CD8-positive, alpha-beta memory T cell (primary cell): ENCODE results near the gene FLOT1. TPM values are rescaled to one million over a fixed set of nuclear protein-coding genes. Genes with fewer than 3 reads are reported as not detected.

Source experiments
- CTCF ChIA-PET: fragments of 350-600 bp; sonication (Branson Sonifier 250); formaldehyde crosslinking; loops from one replicate; lab custom pipeline; 2021; ENCODE audit warnings: antibody characterized with exemption; lab: Charles Lee
- POLR2A ChIA-PET: fragments of 350-600 bp; sonication (Branson Sonifier 250); formaldehyde crosslinking; loops from one replicate; lab custom pipeline; 2021; ENCODE audit warnings: antibody characterized with exemption; lab: Charles Lee
- DNase-seq, 5 donors: peaks; one replicate each; pipeline versions ENCODE4 v3.0.0 to v3.0.0-alpha.2; 2020 to 2022; ENCODE audit warnings: mixed read lengths in 1 of 5
- H3K27ac ChIP-seq: one replicate; pipeline ENCODE4 v1.7.0; 2013; ENCODE audit warnings: low read depth, mild to moderate bottlenecking, low read length, moderate library complexity
- H3K27me3 ChIP-seq: 2 replicates; pipeline ENCODE4 v1.7.0; 2013; ENCODE audit warnings: low read length, mild to moderate bottlenecking; ENCODE audit not compliant: insufficient read depth, poor library complexity, severe bottlenecking
- H3K36me3 ChIP-seq: 2 replicates; pipeline ENCODE4 v1.7.0; 2013; ENCODE audit warnings: mild to moderate bottlenecking, low read length, moderate library complexity; ENCODE audit not compliant: insufficient read depth
- H3K4me1 ChIP-seq: 2 replicates; pipeline ENCODE4 v1.7.0; 2013; ENCODE audit warnings: mild to moderate bottlenecking, low read length, moderate library complexity; ENCODE audit not compliant: insufficient read depth
- H3K4me3 ChIP-seq: 2 replicates; pipeline ENCODE4 v1.7.0; 2013; ENCODE audit warnings: mild to moderate bottlenecking, low read length
- H3K9me3 ChIP-seq: 2 replicates; pipeline ENCODE4 v1.7.0; 2013; ENCODE audit warnings: mild to moderate bottlenecking, low read length
- H3K27ac Mint-ChIP-seq, 8 donors: one replicate each; pipeline ENCODE4 v1.8.0; 2020 to 2021; ENCODE audit warnings: mixed read lengths in 8 of 8, mild to moderate bottlenecking in 6 of 8, inconsistent platforms in 3 of 8, moderate library complexity in 3 of 8
- H3K27me3 Mint-ChIP-seq, 2 donors: one replicate each; pipeline ENCODE4 v1.8.0; 2020 to 2021; ENCODE audit warnings: mixed read lengths in 2 of 2, mild to moderate bottlenecking in 1 of 2, moderate library complexity in 1 of 2
- H3K36me3 Mint-ChIP-seq, 3 donors: one replicate each; pipeline ENCODE4 v1.8.0; 2020 to 2021; ENCODE audit warnings: mixed read lengths in 3 of 3, inconsistent platforms in 1 of 3, mild to moderate bottlenecking in 1 of 3
- H3K4me1 Mint-ChIP-seq, 3 donors: one replicate each; pipeline ENCODE4 v1.8.0; 2020 to 2021; ENCODE audit warnings: mixed read lengths in 3 of 3, inconsistent platforms in 1 of 3, mild to moderate bottlenecking in 1 of 3
- H3K4me3 Mint-ChIP-seq, 7 donors: one replicate each; pipeline ENCODE4 v1.8.0; 2020 to 2021; ENCODE audit warnings: mixed read lengths in 7 of 7, mild to moderate bottlenecking in 6 of 7, moderate library complexity in 4 of 7, inconsistent platforms in 2 of 7
- H3K9me3 Mint-ChIP-seq, 5 donors: one replicate each; pipeline ENCODE4 v1.8.0; 2020 to 2022; ENCODE audit warnings: mixed read lengths in 5 of 5, mild to moderate bottlenecking in 3 of 5, moderate library complexity in 2 of 5, inconsistent platforms in 1 of 5
- polyA plus RNA-seq: library from polyadenylated mRNA; unstranded; fragments of 300-500 nt; fragmentation: Illumina TruSeq; gene quantifications from one replicate; pipeline ENCODE4 v1.2.3, GENCODE V29; 2021
- total RNA-seq, 2 experiments: library from RNA; stranded (reverse); gene quantifications; one replicate each; pipeline ENCODE4 v1.2.3, GENCODE V29; 2021

The FLOT1 gene
- total and polyA plus RNA-seq, 3 experiments from 2014 or later, result 104 to 155 (median 154) TPM

DNA sequence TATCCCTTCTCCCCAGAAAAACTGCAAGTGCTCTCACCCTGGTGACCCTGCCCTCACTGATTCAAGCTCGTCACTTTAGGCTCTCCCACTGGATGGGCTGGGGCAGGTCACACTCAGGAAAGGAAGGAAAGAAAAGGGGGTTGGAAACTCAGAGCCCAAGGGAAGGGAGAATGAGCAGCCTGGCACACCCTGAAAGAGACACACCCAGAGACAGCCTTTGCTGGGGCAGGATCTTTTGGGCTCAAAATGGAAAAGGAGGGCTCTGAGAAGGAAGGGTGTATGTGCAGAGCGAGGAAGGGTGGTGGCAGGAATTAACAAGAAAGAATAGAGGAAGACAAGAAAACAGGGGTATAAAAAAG lies 58.5 kb downstream of the FLOT1 start:
- peak in 1 of 5 donors; percentile 10 for DNase-seq
- Histone ChIP-seq H3K4me1 (peaks cover 46% of the 10 kb centered on the region), H3K4me3 (peak overlapping the region; percentile 92), H3K36me3 (peaks cover 8% of the 10 kb centered on the region), H3K27me3 (no peaks in the 10 kb centered on the region), H3K27ac (peak overlapping the region; percentile 90), H3K9me3 (no peaks in the 10 kb centered on the region)
- POLR2A ChIA-PET, result interaction anchor here (0.5 to 8.1 kb wide), 4 partner anchors 33 to 1151 kb away, joined by 3 to 142 read pairs (median 3); partner anchors contain the start of genes MDC1 and TUBB
- Mint-ChIP-seq H3K9me3 (no peaks in the 10 kb centered on the region), H3K4me1 (peaks cover 44 to 60% (median 45%) of the 10 kb centered on the region in 3 donors), H3K4me3 (peak overlapping the region; percentile 95 to 100 (median 99)), H3K27me3 (no peaks in the 10 kb centered on the region), H3K36me3 (peaks cover 6 to 70% (median 15%) of the 10 kb centered on the region in 3 donors), H3K27ac (peak overlapping the region; percentile 96 to 100 (median 99))
- CTCF ChIA-PET, result interaction anchor here (3.4 to 17.6 kb wide), 2 partner anchors 11 to 41 kb away, joined by 15 to 697 read pairs; partner anchors contain the start of genes DHX16, MDC1 and TUBB

DNA sequence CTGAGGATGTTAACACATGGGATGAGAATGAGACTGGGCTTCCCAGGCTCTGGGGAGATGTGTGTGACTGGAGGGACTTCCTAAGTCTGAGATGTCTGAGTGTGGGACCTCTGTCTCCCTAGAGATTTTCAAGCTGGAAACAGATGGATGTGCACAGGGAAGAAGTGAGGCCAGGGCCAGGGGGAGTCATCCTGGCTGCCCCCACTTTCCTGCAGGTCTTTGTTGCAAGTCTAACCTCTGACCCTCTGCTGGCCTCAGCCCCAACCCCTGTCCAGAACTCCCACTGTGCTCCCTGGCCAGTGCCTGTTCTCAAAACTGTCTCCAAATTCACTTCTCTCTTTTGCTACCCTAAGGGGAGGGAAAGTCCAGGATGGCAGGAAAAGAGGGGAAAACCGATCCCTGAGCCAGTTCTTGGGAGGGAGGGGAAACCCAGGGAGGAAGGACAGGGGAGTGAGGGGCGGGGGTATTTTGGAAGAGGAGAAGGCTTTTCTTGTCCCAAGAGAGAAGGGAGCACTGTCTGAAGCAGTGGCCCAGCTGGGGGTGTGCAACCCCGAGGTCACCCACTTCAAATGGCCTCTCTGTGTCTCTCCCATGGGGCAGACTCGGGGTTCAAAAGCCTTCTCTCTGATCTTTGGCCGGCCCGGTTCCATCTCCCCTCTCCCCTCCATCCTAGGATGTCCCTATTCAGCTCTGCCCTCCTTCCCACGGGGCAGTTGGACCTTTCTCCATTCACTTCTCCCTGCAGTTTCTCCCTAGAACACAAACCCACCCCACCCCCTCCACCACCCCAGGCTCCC lies 59.1 kb downstream of the FLOT1 start:
- H3K9me3 ChIP-seq, result no peaks in the 10 kb centered on the region
- H3K4me3 ChIP-seq, result peak overlapping the region; percentile 92
- Mint-ChIP-seq H3K36me3 (peaks cover 9 to 75% (median 15%) of the 10 kb centered on the region in 3 donors), H3K4me1 (peaks cover 43 to 58% (median 43%) of the 10 kb centered on the region in 3 donors), H3K4me3 (peak overlapping the region; percentile 95 to 100 (median 99)), H3K27ac (peak overlapping the region; percentile 96 to 100 (median 99)), H3K27me3 (no peaks in the 10 kb centered on the region), H3K9me3 (no peaks in the 10 kb centered on the region)
- CTCF ChIA-PET, result interaction anchor here (2.3 to 17.6 kb wide), 3 partner anchors 10 to 53 kb away, joined by 7 to 697 read pairs (median 15); partner anchors contain the start of genes DHX16, MDC1 and TUBB
- no peak for DNase-seq
- H3K27me3 ChIP-seq, result no peaks in the 10 kb centered on the region
- POLR2A ChIA-PET, result interaction anchor here (0.6 to 8.1 kb wide), 5 partner anchors 34 to 201 kb away, joined by 3 to 142 read pairs (median 3); partner anchors contain the start of genes DDR1, MDC1 and TUBB
- H3K4me1 ChIP-seq, result peaks cover 46% of the 10 kb centered on the region
- peaks cover 12% of the 10 kb centered on the region for H3K36me3 ChIP-seq
- H3K27ac ChIP-seq, result peak overlapping the region; percentile 90

DNA sequence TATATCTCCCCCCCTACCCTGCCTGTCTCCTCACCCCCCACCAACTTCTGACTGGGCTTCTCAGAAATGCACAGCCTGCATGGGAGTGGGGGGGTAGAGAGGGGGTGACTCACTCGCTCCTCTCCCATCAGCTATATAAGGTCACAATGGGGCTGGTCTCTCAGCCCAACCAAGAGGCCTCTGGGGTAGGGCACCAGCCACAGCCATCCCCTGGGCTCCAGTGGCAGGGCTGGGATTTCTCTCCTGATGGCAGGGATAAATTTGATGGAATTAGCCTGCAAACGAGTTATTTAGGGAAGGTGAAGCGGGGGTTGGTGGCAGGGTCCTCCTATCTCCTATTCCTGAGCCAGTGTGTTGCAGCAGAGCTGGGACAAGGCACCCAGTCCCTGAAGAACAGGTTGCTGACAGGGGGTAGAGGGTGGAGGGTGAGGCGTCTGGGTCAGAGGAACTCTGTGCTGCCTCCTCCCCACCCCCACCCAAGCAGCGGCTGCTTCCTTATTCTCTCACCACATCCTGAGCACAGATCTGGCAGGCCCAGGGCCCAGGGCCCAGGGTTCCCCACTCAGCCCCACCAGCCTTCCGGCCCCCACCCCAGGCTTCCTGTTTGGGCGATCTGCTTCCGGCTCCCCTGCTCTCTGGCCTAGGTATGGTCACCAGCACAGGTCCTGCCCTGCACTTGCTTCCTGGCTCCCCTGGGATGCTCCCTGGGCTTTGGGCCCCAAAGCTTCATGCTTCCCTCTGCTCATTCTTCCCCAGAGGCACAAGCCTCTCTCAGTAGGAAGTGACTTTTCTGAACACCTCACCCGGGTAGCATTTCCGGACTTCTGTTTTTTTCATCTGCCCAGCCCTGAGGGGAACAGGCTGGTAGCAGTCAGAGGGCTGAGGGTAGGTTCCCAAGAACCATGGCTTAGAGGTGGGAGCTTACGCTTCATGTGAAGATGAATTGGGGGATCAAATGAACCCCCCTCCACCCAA lies 60.1 kb downstream of the FLOT1 start:
- Histone ChIP-seq H3K4me1 (peaks cover 38% of the 10 kb centered on the region), H3K27ac (peak overlapping the region; percentile 90), H3K4me3 (peak overlapping the region; percentile 92), H3K36me3 (peaks cover 13% of the 10 kb centered on the region), H3K27me3 (no peaks in the 10 kb centered on the region), H3K9me3 (no peaks in the 10 kb centered on the region)
- H3K36me3 Mint-ChIP-seq, result peaks cover 9 to 81% (median 15%) of the 10 kb centered on the region in 3 donors
- peak overlapping the region; percentile 96 to 100 (median 99) for H3K27ac Mint-ChIP-seq
- CTCF ChIA-PET, result interaction anchor here (0.6 to 17.6 kb wide), 6 partner anchors 9 to 209 kb away, joined by 3 to 697 read pairs (median 6); partner anchors contain the start of genes DHX16, MDC1 and TUBB
- peak overlapping the region; percentile 95 to 100 (median 99) for H3K4me3 Mint-ChIP-seq
- H3K9me3 Mint-ChIP-seq, result no peaks in the 10 kb centered on the region
- POLR2A ChIA-PET, result interaction anchor here (0.5 to 8.1 kb wide), 11 partner anchors 9 to 202 kb away, joined by 3 to 142 read pairs (median 3); partner anchors contain the start of genes DDR1, MDC1, NRM and TUBB
- H3K27me3 Mint-ChIP-seq, result no peaks in the 10 kb centered on the region
- DNase-seq, result peak; percentile 83 to 93 (median 88)
- peaks cover 35 to 48% (median 37%) of the 10 kb centered on the region in 3 donors for H3K4me1 Mint-ChIP-seq

DNA sequence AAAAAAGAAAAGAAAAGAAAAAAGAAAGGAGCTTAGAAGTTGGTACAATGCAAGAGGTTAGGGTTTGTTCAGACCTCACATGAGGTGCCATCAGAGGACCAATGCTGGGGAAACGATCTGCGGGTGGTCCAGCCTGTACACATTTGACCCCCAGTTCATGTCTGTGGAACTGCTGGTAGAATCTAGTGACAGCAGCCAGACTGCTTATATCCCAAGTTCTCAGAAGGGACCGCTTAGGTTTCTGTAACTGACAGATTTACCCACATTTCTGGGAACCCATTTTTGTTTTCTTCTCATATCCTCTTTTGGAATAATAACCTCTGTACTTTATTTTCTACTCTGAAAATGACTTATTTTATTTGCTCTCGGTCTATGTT lies 60.7 kb downstream of the FLOT1 start:
- no peaks in the 10 kb centered on the region for H3K27me3 ChIP-seq
- POLR2A ChIA-PET, result interaction anchor here (0.6 to 8.1 kb wide), 9 partner anchors 9 to 202 kb away, joined by 3 to 142 read pairs (median 4); partner anchors contain the start of genes DDR1, MDC1, MRPS18B and NRM
- peaks cover 20% of the 10 kb centered on the region for H3K36me3 ChIP-seq
- H3K4me3 ChIP-seq, result peak overlapping the region; percentile 92
- peaks cover 38% of the 10 kb centered on the region for H3K4me1 ChIP-seq
- DNase-seq, result no peak
- no peaks in the 10 kb centered on the region for H3K27me3 Mint-ChIP-seq
- H3K4me3 Mint-ChIP-seq, result peak overlapping the region; percentile 95 to 100 (median 99)
- H3K36me3 Mint-ChIP-seq, result peaks cover 9 to 86% (median 15%) of the 10 kb centered on the region in 3 donors
- H3K9me3 Mint-ChIP-seq, result no peaks in the 10 kb centered on the region
- H3K27ac ChIP-seq, result peak overlapping the region; percentile 90
- CTCF ChIA-PET, result interaction anchor here (0.8 to 17.6 kb wide), 8 partner anchors 9 to 196 kb away, joined by 3 to 697 read pairs (median 6); partner anchors contain the start of genes DHX16, MDC1 and TUBB
- H3K9me3 ChIP-seq, result no peaks in the 10 kb centered on the region
- peaks cover 35 to 46% (median 37%) of the 10 kb centered on the region in 3 donors for H3K4me1 Mint-ChIP-seq
- peak overlapping the region; percentile 96 to 100 (median 99) for H3K27ac Mint-ChIP-seq

DNA sequence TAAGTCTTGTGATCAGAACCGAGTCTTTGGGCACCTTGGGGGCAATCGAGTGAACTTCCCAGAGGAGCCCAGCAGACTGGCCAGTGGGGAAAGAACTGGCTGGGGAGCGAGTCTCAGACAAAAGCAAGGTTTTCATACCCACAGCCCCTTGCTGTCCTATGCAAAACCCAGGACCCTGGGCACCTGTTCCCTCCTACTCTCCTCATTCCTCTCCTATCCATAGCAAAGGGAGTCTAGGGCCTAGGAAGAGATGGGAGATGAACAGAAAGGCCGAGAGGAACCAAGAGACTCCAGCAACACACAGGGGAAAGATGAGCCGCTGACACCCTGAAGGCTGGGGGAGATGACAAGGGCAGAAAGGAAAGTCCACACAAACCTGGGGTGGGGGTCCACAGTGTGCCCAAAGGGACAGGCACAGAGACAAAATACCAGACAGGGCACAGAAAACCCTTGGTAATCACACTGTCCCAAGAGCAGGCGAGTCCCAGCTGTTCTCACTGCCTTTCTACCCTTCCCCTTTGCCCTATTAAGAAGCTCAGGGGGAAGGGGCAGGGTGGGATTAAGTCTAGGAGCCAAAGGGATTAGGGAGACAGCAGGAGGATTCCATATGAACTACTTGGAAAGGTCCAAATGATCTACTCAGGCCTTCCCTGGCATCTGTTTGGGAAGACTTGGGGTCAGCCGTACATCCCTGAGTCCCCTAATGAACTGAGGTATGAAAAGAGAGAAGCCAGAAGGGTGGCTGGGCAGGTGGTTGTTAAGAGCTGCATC lies 62.5 kb downstream of the FLOT1 start:
- H3K36me3 ChIP-seq, result peaks cover 30% of the 10 kb centered on the region
- H3K9me3 Mint-ChIP-seq, result no peaks in the 10 kb centered on the region
- peak overlapping the region; percentile 95 to 100 (median 99) for H3K4me3 Mint-ChIP-seq
- POLR2A ChIA-PET, result interaction anchor here (0.7 to 8.1 kb wide), 7 partner anchors 19 to 115 kb away, joined by 3 to 142 read pairs (median 6); partner anchors contain the start of genes MDC1 and TUBB
- peak overlapping the region; percentile 80 to 100 (median 99) for H3K27ac Mint-ChIP-seq
- CTCF ChIA-PET, result interaction anchor here (0.7 to 17.6 kb wide), 28 partner anchors 8 to 400 kb away, joined by 3 to 697 read pairs (median 5); partner anchors contain the start of genes MDC1, MRPS18B, NRM and TUBB
- DNase-seq, result no peak
- peak overlapping the region; percentile 53 for H3K27ac ChIP-seq
- peak overlapping the region; percentile 92 for H3K4me3 ChIP-seq
- H3K27me3 ChIP-seq, result no peaks in the 10 kb centered on the region
- peaks cover 42 to 51% (median 44%) of the 10 kb centered on the region in 3 donors for H3K4me1 Mint-ChIP-seq
- peaks cover 38% of the 10 kb centered on the region for H3K4me1 ChIP-seq
- peaks cover 16 to 81% (median 23%) of the 10 kb centered on the region in 3 donors for H3K36me3 Mint-ChIP-seq
- no peaks in the 10 kb centered on the region for H3K27me3 Mint-ChIP-seq
- no peaks in the 10 kb centered on the region for H3K9me3 ChIP-seq

DNA sequence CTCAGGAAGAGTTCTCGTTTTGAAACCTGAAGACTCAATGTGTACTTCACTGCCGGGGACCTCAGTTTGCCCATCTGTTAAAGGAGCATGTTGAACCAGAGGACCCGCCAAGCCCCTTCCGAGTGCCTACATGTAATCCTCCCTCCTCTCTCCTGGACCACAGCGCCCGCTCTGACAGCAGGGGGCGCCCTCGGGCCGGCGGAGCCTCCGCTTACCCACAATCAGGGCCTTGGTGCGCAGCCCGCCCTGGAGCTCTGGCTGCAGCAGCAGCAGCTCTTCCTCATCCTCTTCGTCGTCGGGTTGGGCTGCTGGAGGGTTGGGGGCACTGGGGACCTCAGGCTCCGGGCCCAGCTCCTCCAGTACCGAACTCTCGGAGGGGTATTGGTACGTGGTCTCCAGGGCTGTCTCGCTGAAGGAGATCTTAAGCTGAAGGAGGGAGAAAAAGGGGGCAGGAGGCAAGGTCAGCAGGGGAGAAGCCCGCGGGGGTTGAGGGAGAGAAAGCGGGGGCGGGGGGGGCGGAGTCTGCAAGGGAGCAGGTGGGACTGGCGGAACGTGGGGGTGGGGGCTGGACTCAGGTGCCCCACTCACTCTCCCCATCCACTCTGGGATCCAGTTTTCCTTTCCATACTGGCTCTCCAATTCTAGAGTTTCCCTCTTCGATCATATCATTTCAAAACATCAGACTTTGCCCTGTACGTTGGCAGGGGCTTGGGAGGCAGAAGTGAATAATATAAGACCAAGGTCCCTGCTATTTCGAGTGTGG lies 63.3 kb downstream of the FLOT1 start:
- H3K4me3 Mint-ChIP-seq, result peak overlapping the region; percentile 95 to 100 (median 99)
- H3K36me3 ChIP-seq, result peaks cover 30% of the 10 kb centered on the region
- DNase-seq, result peak; percentile 86 to 93 (median 90)
- ChIA-PET POLR2A (interaction anchor here (0.6 to 8.1 kb wide), 9 partner anchors 9 to 137 kb away, joined by 3 to 142 read pairs (median 6); partner anchors contain the start of genes MDC1 and TUBB), CTCF (interaction anchor here (0.5 to 17.6 kb wide), 56 partner anchors 9 to 400 kb away, joined by 3 to 697 read pairs (median 4); partner anchors contain the start of genes IER3, MDC1, MRPS18B and NRM)
- peaks cover 38% of the 10 kb centered on the region for H3K4me1 ChIP-seq
- H3K4me3 ChIP-seq, result peak overlapping the region; percentile 92
- H3K4me1 Mint-ChIP-seq, result peaks cover 42 to 51% (median 44%) of the 10 kb centered on the region in 3 donors
- H3K9me3 Mint-ChIP-seq, result no peaks in the 10 kb centered on the region
- H3K9me3 ChIP-seq, result no peaks in the 10 kb centered on the region
- peak overlapping the region; percentile 53 for H3K27ac ChIP-seq
- H3K27ac Mint-ChIP-seq, result peak overlapping the region; percentile 80 to 100 (median 99)
- H3K36me3 Mint-ChIP-seq, result peaks cover 16 to 75% (median 22%) of the 10 kb centered on the region in 3 donors
- no peaks in the 10 kb centered on the region for H3K27me3 ChIP-seq
- H3K27me3 Mint-ChIP-seq, result no peaks in the 10 kb centered on the region
